Common myeloid progenitor, CD34-positive (primary cell): ENCODE results near the gene TSPAN14.

Experiments
- CTCF ChIA-PET: fragments of 350-600 bp; sonication (Branson Sonifier 250); formaldehyde crosslinking; loops from one replicate; lab custom pipeline; 2021; ENCODE audit warnings: antibody characterized with exemption; lab: Charles Lee
- POLR2A ChIA-PET: fragments of 350-600 bp; sonication (Branson Sonifier 250); formaldehyde crosslinking; loops from one replicate; lab custom pipeline; 2021; ENCODE audit warnings: antibody characterized with exemption; lab: Charles Lee
- DNase-seq, 3 donors: peaks; one replicate each; pipeline versions ENCODE4 v3.0.0 to v3.0.0-alpha.2; 2013
- H3K27ac ChIP-seq, 2 experiments: 1 replicate in 1 of 2; 2 replicates in 1 of 2; pipeline ENCODE4 v1.7.0; 2013; ENCODE audit warnings: inconsistent platforms in 2 of 2, low read length in 2 of 2, mild to moderate bottlenecking in 2 of 2, low read depth in 1 of 2, moderate library complexity in 1 of 2; ENCODE audit not compliant: severe bottlenecking in 2 of 2, insufficient read depth in 1 of 2, poor library complexity in 1 of 2
- H3K27me3 ChIP-seq, 5 experiments: replicated peaks in 2 of 5; 1 replicate in 3 of 5; 2 replicates in 2 of 5; pipeline versions ENCODE4 v1.6.1 to v1.7.0; 2013; ENCODE audit warnings: low read length in 4 of 5, mild to moderate bottlenecking in 2 of 5, moderate library complexity in 2 of 5, inconsistent platforms in 1 of 5; ENCODE audit not compliant: insufficient read depth in 5 of 5, control insufficient read depth in 4 of 5
- H3K36me3 ChIP-seq, 4 experiments: 1 replicate in 2 of 4; 2 replicates in 2 of 4; pipeline versions ENCODE4 v1.6.1 to v1.7.0; 2013; ENCODE audit warnings: low read length in 3 of 4, control low read depth in 1 of 4, mild to moderate bottlenecking in 1 of 4; ENCODE audit not compliant: control insufficient read depth in 4 of 4, insufficient read depth in 4 of 4
- H3K4me1 ChIP-seq, 4 experiments: 1 replicate in 3 of 4; 2 replicates in 1 of 4; pipeline versions ENCODE4 v1.6.1 to v1.7.1; 2013; ENCODE audit warnings: low read length in 3 of 4, mild to moderate bottlenecking in 3 of 4, control low read depth in 1 of 4, inconsistent platforms in 1 of 4, moderate library complexity in 1 of 4; ENCODE audit not compliant: control insufficient read depth in 4 of 4, insufficient read depth in 4 of 4; ENCODE audit errors: control extremely low read depth in 1 of 4
- H3K4me3 ChIP-seq, 7 experiments: 1 replicate in 4 of 7; 2 replicates in 3 of 7; pipeline versions ENCODE4 v1.5.1 to v1.7.0; 2013; ENCODE audit warnings: mild to moderate bottlenecking in 7 of 7, low read length in 6 of 7, moderate library complexity in 6 of 7, inconsistent platforms in 2 of 7, low read depth in 2 of 7, control low read depth in 1 of 7; ENCODE audit not compliant: insufficient read depth in 4 of 7, control insufficient read depth in 1 of 7; ENCODE audit errors: extremely low read depth in 1 of 7
- H3K9me3 ChIP-seq, 5 experiments: 1 replicate in 4 of 5; 2 replicates in 1 of 5; pipeline versions ENCODE4 v1.6.1 to v1.7.1; 2013; ENCODE audit warnings: low read length in 4 of 5, mild to moderate bottlenecking in 2 of 5, inconsistent platforms in 1 of 5, low read depth in 1 of 5, moderate library complexity in 1 of 5; ENCODE audit not compliant: control insufficient read depth in 4 of 5, insufficient read depth in 2 of 5; ENCODE audit errors: control extremely low read depth in 1 of 5
- WGBS: methylation state at CpG from one replicate; pipeline ENCODE4 v1.1.5; 2013; ENCODE audit not compliant: insufficient coverage; 5-methylcytosine and 5-hydroxymethylcytosine counted together

The TSPAN14 gene

DNA sequence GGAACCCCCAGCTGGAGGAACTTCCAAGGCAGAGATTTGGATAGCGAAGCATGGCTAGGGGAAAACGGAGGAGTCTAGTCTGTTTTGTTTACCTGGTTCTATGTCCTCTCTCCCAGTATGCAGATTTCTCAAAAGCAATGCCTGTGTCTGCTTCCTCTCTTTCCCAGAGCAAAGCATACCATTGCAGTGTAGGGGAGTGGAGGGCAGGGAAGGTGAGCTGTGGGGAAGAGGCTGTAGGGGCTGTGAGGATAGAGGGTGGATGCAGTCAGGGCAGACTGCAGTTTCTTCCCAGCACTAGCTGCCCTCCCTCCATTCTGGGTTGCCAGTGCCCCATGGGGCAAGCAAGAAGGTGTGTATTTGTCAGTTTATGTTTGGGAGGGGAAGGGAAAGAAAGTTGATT lies 16.9 kb upstream of the TSPAN14 start:
- Histone ChIP-seq H3K27me3 (no peaks in the 10 kb centered on the region), H3K4me1 (no peaks in the 10 kb centered on the region), H3K36me3 (peaks cover 0 to 7% (median 3%) of the 10 kb centered on the region in 4 experiments), H3K4me3 (no peak overlapping the region), H3K27ac (no peak overlapping the region), H3K9me3 (no peaks in the 10 kb centered on the region)
- ChIA-PET CTCF (interaction anchor here (1.2 to 18.3 kb wide), 4 partner anchors 16 to 69 kb away, joined by 3 to 571 read pairs (median 4); no protein-coding TSS in a partner anchor), POLR2A (no interaction called here)
- 100% methylated on average over 2 of the region's 2 CpGs for WGBS
- DNase-seq, result no peak

DNA sequence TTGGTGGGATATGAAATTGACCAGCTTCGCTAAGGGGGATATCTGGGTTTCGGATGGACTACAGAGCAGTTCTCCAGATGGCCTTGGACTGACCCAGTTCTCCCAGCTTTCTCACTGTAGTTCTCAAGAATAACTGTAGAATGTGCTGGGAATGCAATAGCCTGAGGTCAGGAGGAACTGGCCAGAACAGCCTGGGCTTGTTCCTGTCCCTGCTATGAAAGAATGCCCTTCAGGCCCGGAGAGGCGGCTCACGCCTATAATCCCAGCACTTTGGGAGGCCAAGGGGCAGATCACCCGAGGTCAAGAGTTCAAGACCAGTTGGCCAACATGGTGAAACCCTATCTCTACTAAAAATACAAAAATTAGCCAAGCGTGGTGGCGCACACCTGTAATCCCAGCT lies 12.3 kb upstream of the TSPAN14 start:
- peaks cover 0 to 25% (median 22%) of the 10 kb centered on the region in 4 experiments for H3K4me1 ChIP-seq
- WGBS, result 100% methylated on average over 4 of the region's 8 CpGs
- POLR2A ChIA-PET, result no interaction called here

DNA sequence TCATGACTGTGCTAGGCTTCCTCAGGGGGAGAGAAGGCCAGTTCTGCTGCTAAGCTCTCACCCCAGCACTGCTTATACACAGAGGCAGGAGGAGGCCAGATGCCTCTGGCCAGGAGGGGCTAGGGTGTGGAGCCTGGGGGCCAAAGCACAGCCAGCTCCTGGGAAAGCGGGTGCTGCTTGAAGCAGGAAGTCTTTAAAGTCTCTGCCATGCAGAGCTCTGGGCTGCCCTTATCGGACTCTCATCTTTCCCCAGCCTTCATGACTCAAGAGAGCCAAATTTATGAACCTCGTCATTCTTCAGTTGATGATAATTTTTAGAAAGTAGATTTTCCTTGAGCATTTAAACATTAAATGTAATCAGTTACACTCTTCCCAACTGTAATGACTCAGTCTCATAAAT lies 11.2 kb upstream of the TSPAN14 start:
- Histone ChIP-seq H3K27me3 (no peaks in the 10 kb centered on the region), H3K36me3 (no peaks in the 10 kb centered on the region), H3K9me3 (no peaks in the 10 kb centered on the region), H3K4me3 (peak overlapping the region in 1 of 7 experiments; percentile 14), H3K4me1 (peaks cover 0 to 25% (median 22%) of the 10 kb centered on the region in 4 experiments), H3K27ac (peak overlapping the region in 1 of 2 experiments; percentile 43)
- ChIA-PET CTCF (interaction anchor here (1.2 to 18.3 kb wide), 20 partner anchors 8 to 485 kb away, joined by 3 to 571 read pairs (median 10); partner anchors contain the start of genes PRXL2A and TSPAN14), POLR2A (interaction anchor here (1.1 kb wide), 1 partner anchor 66 kb away, joined by 3 read pairs; no protein-coding TSS in a partner anchor)
- no CpG with 5 or more reads among the region's 3 CpGs for WGBS
- DNase-seq, result peak; percentile 35 to 63 (median 53)

More for the DNA sequence above, 12.3 kb upstream of the TSPAN14 start:
- Histone ChIP-seq H3K9me3 (no peaks in the 10 kb centered on the region), H3K27ac (no peak overlapping the region), H3K36me3 (no peaks in the 10 kb centered on the region), H3K4me3 (no peak overlapping the region), H3K27me3 (no peaks in the 10 kb centered on the region)
- CTCF ChIA-PET, result interaction anchor here (1.6 to 18.3 kb wide), 6 partner anchors 10 to 64 kb away, joined by 5 to 571 read pairs (median 38); partner anchors contain the start of gene TSPAN14
- no peak for DNase-seq

DNA sequence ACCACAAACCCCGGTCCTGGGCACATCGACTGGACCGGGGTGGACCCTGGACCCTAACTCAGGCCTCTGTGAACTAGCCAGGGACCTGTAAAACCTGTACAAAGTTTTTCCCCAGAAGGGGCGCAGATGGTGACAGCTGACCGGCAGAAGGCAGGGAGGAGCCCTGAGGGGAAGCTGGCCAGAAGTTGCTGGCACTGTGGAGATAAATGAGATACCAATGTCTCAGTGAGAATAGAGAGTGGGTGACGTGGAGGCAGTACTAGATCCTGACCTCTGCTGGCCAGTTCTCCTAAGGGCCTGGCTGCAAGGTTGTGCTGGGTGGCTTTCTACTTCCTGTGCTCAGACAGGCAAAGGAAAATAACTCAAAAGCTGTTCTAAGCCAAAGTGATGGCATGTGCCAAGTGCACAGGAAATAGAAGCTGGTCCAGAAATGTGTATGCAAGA lies 10.6 kb upstream of the TSPAN14 start:
- Histone ChIP-seq H3K27me3 (no peaks in the 10 kb centered on the region), H3K9me3 (no peaks in the 10 kb centered on the region), H3K4me1 (peaks cover 0 to 25% (median 22%) of the 10 kb centered on the region in 4 experiments), H3K27ac (no peak overlapping the region), H3K4me3 (no peak overlapping the region), H3K36me3 (no peaks in the 10 kb centered on the region)
- ChIA-PET POLR2A (interaction anchor here (1.4 to 1.8 kb wide), 2 partner anchors 62 to 65 kb away, joined by 3 to 7 read pairs; no protein-coding TSS in a partner anchor), CTCF (interaction anchor here (1.2 to 18.3 kb wide), 35 partner anchors 8 to 485 kb away, joined by 3 to 571 read pairs (median 9); partner anchors contain the start of genes PRXL2A and TSPAN14)
- peak; percentile 60 to 72 (median 69) for DNase-seq
- 40% methylated on average over 6 of the region's 6 CpGs for WGBS

GRCh38 chr10:80444124-80444523 lies 10.0 kb upstream of the TSPAN14 start:
- POLR2A ChIA-PET, result interaction anchor here (1.4 to 1.8 kb wide), 2 partner anchors 62 to 64 kb away, joined by 3 to 7 read pairs; no protein-coding TSS in a partner anchor
- Histone ChIP-seq H3K4me3 (no peak overlapping the region), H3K27ac (no peak overlapping the region), H3K36me3 (no peaks in the 10 kb centered on the region), H3K27me3 (no peaks in the 10 kb centered on the region), H3K9me3 (no peaks in the 10 kb centered on the region), H3K4me1 (peaks cover 0 to 25% (median 22%) of the 10 kb centered on the region in 4 experiments)
- WGBS, result 59% methylated on average over 2 of the region's 2 CpGs
- DNase-seq, result no peak
- CTCF ChIA-PET, result interaction anchor here (1.1 to 18.3 kb wide), 35 partner anchors 9 to 154 kb away, joined by 3 to 571 read pairs (median 9); partner anchors contain the start of genes PRXL2A and TSPAN14

GRCh38 chr10:80444646-80445319 lies 9.3 kb upstream of the TSPAN14 start:
- peak; percentile 73 to 89 (median 78) for DNase-seq
- POLR2A ChIA-PET, result interaction anchor here (0.7 to 1.8 kb wide), 4 partner anchors 58 to 67 kb away, joined by 3 to 7 read pairs (median 3); no protein-coding TSS in a partner anchor
- 16% methylated on average over 6 of the region's 11 CpGs for WGBS
- H3K36me3 ChIP-seq, result no peaks in the 10 kb centered on the region
- H3K9me3 ChIP-seq, result no peaks in the 10 kb centered on the region
- CTCF ChIA-PET, result interaction anchor here (0.6 to 18.3 kb wide), 37 partner anchors 8 to 482 kb away, joined by 3 to 571 read pairs (median 8); partner anchors contain the start of genes PRXL2A and TSPAN14
- peaks cover 0 to 25% (median 22%) of the 10 kb centered on the region in 4 experiments for H3K4me1 ChIP-seq
- no peak overlapping the region for H3K27ac ChIP-seq
- H3K27me3 ChIP-seq, result no peaks in the 10 kb centered on the region
- no peak overlapping the region for H3K4me3 ChIP-seq
